Measurements from ENCODE around the gene PRSS48. TPM values are rescaled to one million over a fixed set of nuclear protein-coding genes. Genes with fewer than 3 reads are reported as not detected.

PRSS48 gene
- total RNA-seq, 1 experiment from 2014 or later = not detected

GRCh38 chr4:151228189-151229119 lies 48.5 kb upstream of the PRSS48 start:
- Histone ChIP-seq H2AFZ (ENCODE audit: low read length) (no peak overlapping the region), H3K9me3 (ENCODE audit: control insufficient read depth, low read depth, low read length) (no peaks in the 10 kb centered on the region), H3K4me2 (ENCODE audit: insufficient read depth, insufficient read length, low read length) (no peak overlapping the region)

More at GRCh38 chr4:151228189-151229119, 48.5 kb upstream of the PRSS48 start:
- Mint-ChIP-seq H3K4me1 (peaks cover 2% of the 10 kb centered on the region in 2 experiments; a peak in 2 of 4 replicates), H3K27me3 (ENCODE audit: low read depth) (no peaks in the 10 kb centered on the region), H3K9me3 (no peaks in the 10 kb centered on the region; a peak in 1 of 5 replicates), H3K4me3 (no peak overlapping the region), H3K27ac (no peak overlapping the region), H3K36me3 (ENCODE audit: insufficient read depth in 1 of 3, low read depth in 3 of 3) (peaks cover 4 to 11% (median 7%) of the 10 kb centered on the region in 3 experiments; a peak in 6 of 7 replicates)
- Histone ChIP-seq H2AK5ac (ENCODE audit: insufficient read length, low read length) (no peak overlapping the region), H3K18ac (ENCODE audit: insufficient read length, low read depth, low read length) (no peak overlapping the region), H3K27me3 (ENCODE audit: insufficient read depth, low read length) (no peaks in the 10 kb centered on the region), H3K4ac (ENCODE audit: low read depth, low read length) (no peak overlapping the region), H2BK15ac (ENCODE audit: low read depth, low read length) (no peak overlapping the region), H3K79me2 (ENCODE audit: insufficient read depth, low read length) (no peaks in the 10 kb centered on the region), H4K91ac (ENCODE audit: insufficient read length, low read depth, low read length) (no peak overlapping the region), H2BK5ac (ENCODE audit: insufficient read length, low read length) (no peak overlapping the region), H3K4me1 (ENCODE audit: insufficient read depth, low read length) (no peaks in the 10 kb centered on the region), H3K56ac (ENCODE audit: insufficient read length, low read depth, low read length) (no peak overlapping the region), H4K20me1 (ENCODE audit: control insufficient read depth, insufficient read depth, insufficient read length) (no peaks in the 10 kb centered on the region), H4K5ac (ENCODE audit: insufficient read length, low read depth, low read length) (no peak overlapping the region), H2BK120ac (ENCODE audit: low read depth, low read length, poor library complexity, severe bottlenecking) (no peak overlapping the region), H3K23ac (ENCODE audit: insufficient read length, low read depth, low read length) (no peak overlapping the region), H3K27ac (ENCODE audit: insufficient read length, low read depth, low read length) (no peak overlapping the region), H3T11ph (ENCODE audit: low read length) (no peak overlapping the region), H4K8ac (replicated peaks; ENCODE audit: insufficient read length, low read depth, low read length) (no peak overlapping the region), H3K9ac (ENCODE audit: extremely low read depth, insufficient read length, low read length) (no peak overlapping the region), H3K79me1 (ENCODE audit: insufficient read depth, low read depth, low read length, poor library complexity, severe bottlenecking) (no peaks in the 10 kb centered on the region), H2BK12ac (ENCODE audit: insufficient read length, low read depth, low read length) (no peak overlapping the region), H3K23me2 (ENCODE audit: insufficient read length, low read depth, low read length, poor library complexity, severe bottlenecking) (no peaks in the 10 kb centered on the region), H2BK20ac (ENCODE audit: low read depth, low read length, poor library complexity, severe bottlenecking) (no peak overlapping the region), H3K14ac (ENCODE audit: insufficient read depth, low read length) (no peak overlapping the region)
- no peak for TF ChIP-seq CTCF (conservative IDR thresholded peaks at IDR 0.05)
- no CpG with 5 or more reads among the region's 6 CpGs for WGBS (ENCODE audit: extremely low coverage, insufficient read length, low lambda C conversion rate)
- DNase-seq = no peak

All from H9 (cell line).